Measurements from ENCODE around the gene C3orf80.
A peak's percentile ranks its signal among the peaks of the same experiment; 100 is the strongest.
"Not testable (repeated sequence)": the region's sequence is repeated elsewhere in the genome, so short reads cannot be mapped to it uniquely, and the experiment has no call there.

C3orf80 gene

GRCh38 chr3:160225176-160226025, at the start of gene C3orf80:
TSS of gene C3orf80 (plus strand) at chr3:160225422. CDS start at chr3:160225636, 214 bp downstream.
- in situ Hi-C loops (cut with MboI; ENCODE audit: low pct_unique_long_range_greater_than_20kb, low sequenced_read_pairs), result no loop called here
- DNase-seq, result peak; percentile 83

- in situ Hi-C loops (cut with MboI; ENCODE audit: low pct_unique_long_range_greater_than_20kb, low sequenced_read_pairs), result no loop called here
- no peak for DNase-seq
These were observed 48.3 kb upstream of the C3orf80 start for GRCh38 chr3:160176923-160177322.

GRCh38 chr3:160178661-160179060, 46.6 kb upstream of the C3orf80 start:
- in situ Hi-C loops (cut with MboI; ENCODE audit: low pct_unique_long_range_greater_than_20kb, low sequenced_read_pairs); DNase-seq: not testable (repeated sequence)

GRCh38 chr3:160179403-160179802, 45.8 kb upstream of the C3orf80 start:
- DNase-seq; in situ Hi-C loops (cut with MboI; ENCODE audit: low pct_unique_long_range_greater_than_20kb, low sequenced_read_pairs): not testable (repeated sequence)

GRCh38 chr3:160179906-160180305, 45.3 kb upstream of the C3orf80 start:
- in situ Hi-C loops (cut with MboI; ENCODE audit: low pct_unique_long_range_greater_than_20kb, low sequenced_read_pairs), result no loop called here

GRCh38 chr3:160180581-160181216, 44.5 kb upstream of the C3orf80 start:
- DNase-seq, result peak; percentile 85
- in situ Hi-C loops (cut with MboI; ENCODE audit: low pct_unique_long_range_greater_than_20kb, low sequenced_read_pairs), result no loop called here

More at GRCh38 chr3:160179906-160180305, 45.3 kb upstream of the C3orf80 start:
- DNase-seq, result no peak

- in situ Hi-C loops (cut with MboI; ENCODE audit: low pct_unique_long_range_greater_than_20kb, low sequenced_read_pairs), result no loop called here
- DNase-seq, result peak; percentile 17
These were observed 41.7 kb upstream of the C3orf80 start for GRCh38 chr3:160183345-160184076.

- in situ Hi-C loops (cut with MboI; ENCODE audit: low pct_unique_long_range_greater_than_20kb, low sequenced_read_pairs), result no loop called here
- DNase-seq, result peak; percentile 27
These were observed 40.6 kb upstream of the C3orf80 start for GRCh38 chr3:160184655-160185054.

GRCh38 chr3:160185751-160186150, 39.5 kb upstream of the C3orf80 start:
- in situ Hi-C loops (cut with MboI; ENCODE audit: low pct_unique_long_range_greater_than_20kb, low sequenced_read_pairs), result no loop called here
- no peak for DNase-seq

GRCh38 chr3:160187288-160187687, 37.9 kb upstream of the C3orf80 start:
- in situ Hi-C loops (cut with MboI; ENCODE audit: low pct_unique_long_range_greater_than_20kb, low sequenced_read_pairs), result no loop called here

GRCh38 chr3:160192310-160193029, 32.8 kb upstream of the C3orf80 start:
- no peak for DNase-seq
- in situ Hi-C loops (cut with MboI; ENCODE audit: low pct_unique_long_range_greater_than_20kb, low sequenced_read_pairs), result no loop called here

More at GRCh38 chr3:160187288-160187687, 37.9 kb upstream of the C3orf80 start:
- no peak for DNase-seq

- in situ Hi-C loops (cut with MboI; ENCODE audit: low pct_unique_long_range_greater_than_20kb, low sequenced_read_pairs), result no loop called here
- no peak for DNase-seq
These were observed 31.5 kb upstream of the C3orf80 start for GRCh38 chr3:160193644-160194192.

- in situ Hi-C loops (cut with MboI; ENCODE audit: low pct_unique_long_range_greater_than_20kb, low sequenced_read_pairs), result no loop called here
- no peak for DNase-seq
These were observed 30.8 kb upstream of the C3orf80 start for GRCh38 chr3:160194438-160194837.

- DNase-seq, result no peak
- in situ Hi-C loops (cut with MboI; ENCODE audit: low pct_unique_long_range_greater_than_20kb, low sequenced_read_pairs), result no loop called here
These were observed 30.1 kb upstream of the C3orf80 start for GRCh38 chr3:160195106-160195505.

- in situ Hi-C loops (cut with MboI; ENCODE audit: low pct_unique_long_range_greater_than_20kb, low sequenced_read_pairs), result no loop called here
- DNase-seq, result no peak
These were observed 28.6 kb upstream of the C3orf80 start for GRCh38 chr3:160196511-160197104.

GRCh38 chr3:160199108-160199507, 26.1 kb upstream of the C3orf80 start:
- no peak for DNase-seq
- in situ Hi-C loops (cut with MboI; ENCODE audit: low pct_unique_long_range_greater_than_20kb, low sequenced_read_pairs), result no loop called here

- no peak for DNase-seq
- in situ Hi-C loops (cut with MboI; ENCODE audit: low pct_unique_long_range_greater_than_20kb, low sequenced_read_pairs), result no loop called here
These were observed 24.9 kb upstream of the C3orf80 start for GRCh38 chr3:160200353-160200752.

GRCh38 chr3:160204396-160205011, 20.7 kb upstream of the C3orf80 start:
- in situ Hi-C loops (cut with MboI; ENCODE audit: low pct_unique_long_range_greater_than_20kb, low sequenced_read_pairs), result not testable (repeated sequence)
- DNase-seq, result peak; percentile 86
